ENCODE measurements around the gene TSEN2. TPM values are rescaled to one million over a fixed set of nuclear protein-coding genes. Genes with fewer than 3 reads are reported as not detected.

Gene TSEN2
- total and polyA plus RNA-seq, 2 of the 13 experiments (the other 11 are each of a cell fraction or from before 2014, with no cell fraction given), result 11.0 to 17.3 TPM

DNA sequence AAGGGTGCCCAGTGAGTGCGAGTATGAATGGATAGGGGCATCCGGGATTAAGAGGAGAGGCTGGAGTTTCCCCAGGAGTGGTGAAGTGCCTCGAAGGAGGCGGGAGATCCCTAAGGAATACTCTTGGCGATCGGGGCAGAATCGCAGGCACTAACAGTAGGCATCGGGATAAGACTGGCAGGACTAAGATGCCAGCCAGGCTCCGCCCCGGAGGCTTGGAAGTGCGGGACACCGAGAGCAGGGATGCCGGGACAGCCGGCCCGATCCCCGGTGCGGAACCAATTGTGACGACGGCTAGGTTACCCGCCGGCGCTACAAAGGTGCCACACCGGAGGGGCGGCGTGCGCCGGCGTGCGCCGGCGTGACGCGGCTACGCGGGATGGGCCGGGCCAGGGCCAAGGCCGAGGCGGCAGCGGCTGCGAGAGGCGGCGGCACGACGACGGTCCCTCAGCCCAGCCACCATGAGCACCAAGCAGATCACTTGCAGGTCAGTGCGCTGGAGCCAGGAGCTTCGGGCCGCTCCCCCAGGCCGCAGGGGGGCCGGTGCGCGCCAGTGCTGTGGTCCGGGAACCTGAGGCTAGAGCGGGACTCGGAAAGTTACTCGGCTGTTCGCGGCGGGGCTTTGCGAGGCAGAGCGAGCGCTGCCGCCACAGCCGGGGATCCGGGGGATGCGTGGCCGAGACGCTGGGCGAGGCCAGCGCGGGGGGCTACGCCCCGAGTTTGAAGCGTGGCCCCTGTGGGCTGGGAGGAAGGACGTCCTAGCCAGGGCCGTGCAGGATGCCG is 72.6 kb downstream of the TSEN2 start, which contains the start of gene MKRN2 (continued):
- no peak for TF ChIP-seq ZNF652 (CRISPR knock-in tag; IDR thresholded peaks at IDR 0.05; ENCODE audit: borderline replicate concordance, low read depth)
- TF ChIP-seq TBP (CRISPR knock-in tag; IDR thresholded peaks at IDR 0.05), result no peak
- TF ChIP-seq HOXD1 (CRISPR knock-in tag; IDR thresholded peaks at IDR 0.05), result peak; percentile 87
- TF ChIP-seq FOXK1 (CRISPR knock-in tag; IDR thresholded peaks at IDR 0.05; ENCODE audit: borderline replicate concordance, low read depth), result peak; percentile 49; the same call in 1 of the 2 replicates
- TF ChIP-seq, protein P1, sequence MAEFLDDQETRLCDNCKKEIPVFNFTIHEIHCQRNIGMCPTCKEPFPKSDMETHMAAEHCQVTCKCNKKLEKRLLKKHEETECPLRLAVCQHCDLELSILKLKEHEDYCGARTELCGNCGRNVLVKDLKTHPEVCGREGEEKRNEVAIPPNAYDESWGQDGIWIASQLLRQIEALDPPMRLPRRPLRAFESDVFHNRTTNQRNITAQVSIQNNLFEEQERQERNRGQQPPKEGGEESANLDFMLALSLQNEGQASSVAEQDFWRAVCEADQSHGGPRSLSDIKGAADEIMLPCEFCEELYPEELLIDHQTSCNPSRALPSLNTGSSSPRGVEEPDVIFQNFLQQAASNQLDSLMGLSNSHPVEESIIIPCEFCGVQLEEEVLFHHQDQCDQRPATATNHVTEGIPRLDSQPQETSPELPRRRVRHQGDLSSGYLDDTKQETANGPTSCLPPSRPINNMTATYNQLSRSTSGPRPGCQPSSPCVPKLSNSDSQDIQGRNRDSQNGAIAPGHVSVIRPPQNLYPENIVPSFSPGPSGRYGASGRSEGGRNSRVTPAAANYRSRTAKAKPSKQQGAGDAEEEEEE (CRISPR knock-in tag; IDR thresholded peaks at IDR 0.05; ENCODE audit: borderline replicate concordance), result no peak
- no peak for TF ChIP-seq ZNF570 (CRISPR knock-in tag; IDR thresholded peaks at IDR 0.05; ENCODE audit: borderline replicate concordance)
- peak; percentile 56; the same call in 1 of the 2 replicates for TF ChIP-seq ZNF772 (CRISPR knock-in tag; IDR thresholded peaks at IDR 0.05)
- no peak for TF ChIP-seq ZBTB1 (CRISPR knock-in tag; IDR thresholded peaks at IDR 0.05; ENCODE audit: borderline replicate concordance)
- peak; percentile 56; the same call in 1 of the 2 replicates for TF ChIP-seq ZNF142 (CRISPR knock-in tag; IDR thresholded peaks at IDR 0.05)
- no peak for TF ChIP-seq HMGA1 (CRISPR knock-in tag; conservative IDR thresholded peaks at IDR 0.05)
- TF ChIP-seq GLI4 (CRISPR knock-in tag; IDR thresholded peaks at IDR 0.05; ENCODE audit: borderline replicate concordance), result 0 out of 2 replicates have a peak, but pooled peaks have one; percentile 50
- no peak for TF ChIP-seq SMARCC2 (IDR thresholded peaks at IDR 0.05)
- TF ChIP-seq ATF7-NPFF (CRISPR knock-in tag; IDR thresholded peaks at IDR 0.05; ENCODE audit: low read depth), result peak; percentile 95
- TF ChIP-seq, protein P2, sequence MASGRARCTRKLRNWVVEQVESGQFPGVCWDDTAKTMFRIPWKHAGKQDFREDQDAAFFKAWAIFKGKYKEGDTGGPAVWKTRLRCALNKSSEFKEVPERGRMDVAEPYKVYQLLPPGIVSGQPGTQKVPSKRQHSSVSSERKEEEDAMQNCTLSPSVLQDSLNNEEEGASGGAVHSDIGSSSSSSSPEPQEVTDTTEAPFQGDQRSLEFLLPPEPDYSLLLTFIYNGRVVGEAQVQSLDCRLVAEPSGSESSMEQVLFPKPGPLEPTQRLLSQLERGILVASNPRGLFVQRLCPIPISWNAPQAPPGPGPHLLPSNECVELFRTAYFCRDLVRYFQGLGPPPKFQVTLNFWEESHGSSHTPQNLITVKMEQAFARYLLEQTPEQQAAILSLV (CRISPR knock-in tag; IDR thresholded peaks at IDR 0.05; ENCODE audit: borderline replicate concordance), result peak; percentile 86
- TF ChIP-seq ZUFSP (CRISPR knock-in tag; IDR thresholded peaks at IDR 0.05; ENCODE audit: borderline replicate concordance), result no peak
